ENCODE measurements around the gene CDK12. TPM values are rescaled to one million over a fixed set of nuclear protein-coding genes. Genes with fewer than 3 reads are reported as not detected.

Gene CDK12
- total and polyA plus RNA-seq, 10 of the 15 experiments (the other 5 are each of a cell fraction or from before 2014, with no cell fraction given), result 3.2 to 55.1 (median 31.9) TPM

GRCh38 chr17:39485555-39485954 lies 24.3 kb downstream of the CDK12 start:
- Histone ChIP-seq H4K20me1 (ENCODE audit: control insufficient read depth, insufficient read depth) (no peaks in the 10 kb centered on the region), H3K9me3 (replicated peaks; ENCODE audit: control insufficient read depth, insufficient read depth, low read length) (no peaks in the 10 kb centered on the region), H3K9ac (ENCODE audit: control insufficient read depth, insufficient read depth, low read length) (no peak overlapping the region; the same call in 1 of the 2 replicates), H3K27me3 (replicated peaks in 1 of 2; ENCODE audit: control insufficient read depth in 2 of 2, insufficient read depth in 2 of 2, low read length in 1 of 2) (no peaks in the 10 kb centered on the region), H3K36me3 (ENCODE audit: control insufficient read depth in 2 of 2, insufficient read depth in 2 of 2, low read length in 1 of 2) (peaks cover 0 to 10% of the 10 kb centered on the region in 2 experiments; a peak in 3 of 4 replicates), H3K79me2 (ENCODE audit: control insufficient read depth, insufficient read depth, low read length) (peaks cover 23% of the 10 kb centered on the region), H3K4me3 (no peak overlapping the region), H3K4me1 (ENCODE audit: control insufficient read depth, insufficient read depth, low read length) (peaks cover 44% of the 10 kb centered on the region), H3K27ac (ENCODE audit: control insufficient read depth, insufficient read depth) (peak overlapping the region; percentile 20; the same call in 1 of the 2 replicates), H3K4me2 (ENCODE audit: control insufficient read depth, insufficient read depth) (no peak overlapping the region), H2AFZ (ENCODE audit: control insufficient read depth, low read depth, low read length) (no peak overlapping the region)
- TF ChIP-seq TCF3 (IDR thresholded peaks at IDR 0.05; ENCODE audit: borderline replicate concordance, insufficient read depth, low read depth, low read length) (no peak), IKZF2 (IDR thresholded peaks at IDR 0.05) (no peak), CBX3 (IDR thresholded peaks at IDR 0.05; ENCODE audit: borderline replicate concordance, low read depth) (no peak), STAT3 (IDR thresholded peaks at IDR 0.05; ENCODE audit: low read depth, low read length) (no peak), IRF3 (IDR thresholded peaks at IDR 0.05) (no peak), SKIL (IDR thresholded peaks at IDR 0.05; ENCODE audit: low read depth, poor library complexity, severe bottlenecking) (no peak)
- FAIRE-seq (no peak), DNase-seq (ENCODE audit: low read depth, low spot score) (no peak), ATAC-seq (no peak)
- ChIA-PET CTCF (interaction anchor here (0.5 to 1.3 kb wide), 4 partner anchors 21 to 62 kb away, joined by 3 to 4 read pairs (median 4); no protein-coding TSS in a partner anchor), RAD21 (ENCODE audit: unreplicated experiment) (interaction anchor here (0.7 to 1.5 kb wide), 2 partner anchors 24 to 61 kb away, joined by 4 to 7 read pairs; partner anchors contain the start of gene CDK12), SMC1A (ENCODE audit: uncharacterized antibody, unreplicated experiment) (interaction anchor here (1.1 kb wide), 1 partner anchor 23 kb away, joined by 4 read pairs; no protein-coding TSS in a partner anchor), POLR2A (interaction anchor here (0.6 to 1.5 kb wide), 9 partner anchors 23 to 939 kb away, joined by 3 to 10 read pairs (median 3); partner anchors contain the start of genes CDK12 and MED1)
- in situ Hi-C loops (cut with MboI) (no loop called here), intact Hi-C loops (cut with micrococcal nuclease; ENCODE audit: unreplicated experiment) (no loop called here)
- BruUV-seq (replicated peaks), result no TSS peak
- WGBS (ENCODE audit: insufficient coverage, insufficient replicate concordance, low lambda C conversion rate, missing lambda C conversion rate), result 77% methylated on average over 5 of the region's 5 CpGs

Data from GM12878 (cell line).